Activated CD4-positive, alpha-beta T cell treated with anti-CD3 and anti-CD28 coated beads, Interleukin-10, Interleukin-2, amounts not matched to agents 100 ng/mL and 50 ng/mL, durations not matched to agents 16 hours and 8 hours (primary cell): ENCODE data around the gene LSM2.
"Not testable (repeated sequence)": the region's sequence is repeated elsewhere in the genome, so short reads cannot be mapped to it uniquely, and the experiment has no call there.

ENCODE experiments used
- DNase-seq: peaks from one replicate; pipeline ENCODE4 v3.0.0-alpha.2; 2020

LSM2 gene

DNA sequence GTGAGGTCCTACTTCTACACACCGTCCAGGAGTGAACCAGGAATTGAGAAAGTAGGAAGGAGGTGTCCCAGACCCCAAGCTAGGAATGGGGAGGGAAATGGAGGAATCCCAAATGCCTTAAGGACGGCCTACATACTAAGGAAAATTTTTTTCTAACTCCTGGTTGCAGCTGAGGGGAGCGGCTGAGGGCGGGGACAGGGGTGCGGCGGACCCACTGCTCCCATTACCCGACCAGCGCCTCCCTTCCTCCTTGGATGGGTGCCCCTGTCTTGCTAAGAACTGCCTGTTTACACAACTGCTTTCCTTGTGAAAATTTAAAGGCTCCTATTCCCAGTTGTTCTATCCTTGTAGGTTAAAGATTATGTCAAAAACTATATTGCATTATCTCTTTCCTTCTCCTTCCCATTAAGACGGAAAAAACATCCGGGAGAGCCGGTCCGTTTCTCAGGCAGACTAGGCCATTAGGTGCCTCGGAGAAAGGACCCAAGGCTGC, 20.1 kb upstream of the LSM2 start:
- no peak for DNase-seq

DNA sequence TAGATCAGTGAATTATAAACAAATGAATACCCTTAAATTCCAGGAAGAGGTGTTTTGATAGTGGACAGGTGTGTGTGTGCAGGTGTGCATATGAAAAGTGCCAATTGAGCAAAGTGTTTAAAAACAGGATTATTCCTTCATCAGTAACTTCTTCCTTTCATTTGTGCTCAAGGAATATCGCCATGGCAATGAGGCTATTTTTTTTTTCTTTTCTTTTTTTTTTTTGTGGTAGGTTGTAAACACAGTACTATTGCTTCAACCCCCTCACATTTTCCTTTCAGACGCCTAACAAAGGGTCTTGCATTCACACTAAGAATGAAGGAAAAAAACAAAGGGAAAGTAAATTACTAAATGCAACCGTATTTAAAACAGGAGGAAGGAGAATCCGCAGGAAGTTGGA, 18.8 kb upstream of the LSM2 start:
- DNase-seq, result no peak

- not testable (repeated sequence) for DNase-seq
Observed at GRCh38 chr6:31823592-31824196, 16.9 kb upstream of the LSM2 start.

- DNase-seq, result peak; percentile 82
Observed at GRCh38 chr6:31822036-31822821, 15.5 kb upstream of the LSM2 start.

GRCh38 chr6:31821301-31822035, 14.7 kb upstream of the LSM2 start:
- peak; percentile 79 for DNase-seq

DNA sequence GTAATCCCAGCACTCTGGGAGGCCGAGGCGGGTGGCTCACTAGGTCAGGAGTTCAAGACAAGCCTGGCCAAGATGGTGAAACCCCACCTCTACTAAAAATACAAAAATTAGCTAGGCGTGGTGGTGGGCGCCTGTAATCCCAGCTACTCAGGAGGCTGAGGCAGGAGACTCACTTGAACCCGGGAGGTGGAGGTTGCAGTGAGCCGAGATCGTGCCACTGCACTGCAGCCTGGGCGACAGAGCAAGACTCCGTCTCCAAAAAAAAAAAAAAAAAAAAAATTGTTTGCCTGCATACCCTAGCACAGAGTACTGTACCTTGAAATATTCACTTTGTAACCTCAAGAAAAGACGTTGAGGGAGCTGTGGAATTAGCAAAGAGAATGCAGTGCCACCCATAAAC, 13.6 kb upstream of the LSM2 start:
- not testable (repeated sequence) for DNase-seq

DNA sequence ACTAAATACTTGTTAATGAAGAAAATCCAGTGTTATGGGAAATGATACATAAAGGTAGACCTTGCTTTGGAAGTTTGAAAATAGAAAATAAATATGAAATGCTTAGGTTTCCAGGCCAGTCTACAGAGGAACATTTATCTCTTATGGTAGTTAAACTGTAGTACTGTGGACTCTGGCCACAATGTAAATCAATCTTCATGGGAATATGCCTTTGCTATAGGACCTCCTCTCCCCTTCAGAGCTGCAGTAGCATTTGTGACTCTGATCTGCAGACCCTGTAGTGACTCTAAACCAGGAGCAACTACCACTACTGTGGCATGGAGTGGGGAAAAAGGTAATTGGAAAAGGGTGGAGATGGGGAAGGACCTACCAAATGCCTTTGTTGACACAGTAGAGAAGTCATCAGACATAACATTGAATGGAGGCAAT, 13.1 kb upstream of the LSM2 start:
- DNase-seq, result no peak

GRCh38 chr6:31817929-31818511, 11.3 kb upstream of the LSM2 start:
- peak; percentile 45 for DNase-seq

DNA sequence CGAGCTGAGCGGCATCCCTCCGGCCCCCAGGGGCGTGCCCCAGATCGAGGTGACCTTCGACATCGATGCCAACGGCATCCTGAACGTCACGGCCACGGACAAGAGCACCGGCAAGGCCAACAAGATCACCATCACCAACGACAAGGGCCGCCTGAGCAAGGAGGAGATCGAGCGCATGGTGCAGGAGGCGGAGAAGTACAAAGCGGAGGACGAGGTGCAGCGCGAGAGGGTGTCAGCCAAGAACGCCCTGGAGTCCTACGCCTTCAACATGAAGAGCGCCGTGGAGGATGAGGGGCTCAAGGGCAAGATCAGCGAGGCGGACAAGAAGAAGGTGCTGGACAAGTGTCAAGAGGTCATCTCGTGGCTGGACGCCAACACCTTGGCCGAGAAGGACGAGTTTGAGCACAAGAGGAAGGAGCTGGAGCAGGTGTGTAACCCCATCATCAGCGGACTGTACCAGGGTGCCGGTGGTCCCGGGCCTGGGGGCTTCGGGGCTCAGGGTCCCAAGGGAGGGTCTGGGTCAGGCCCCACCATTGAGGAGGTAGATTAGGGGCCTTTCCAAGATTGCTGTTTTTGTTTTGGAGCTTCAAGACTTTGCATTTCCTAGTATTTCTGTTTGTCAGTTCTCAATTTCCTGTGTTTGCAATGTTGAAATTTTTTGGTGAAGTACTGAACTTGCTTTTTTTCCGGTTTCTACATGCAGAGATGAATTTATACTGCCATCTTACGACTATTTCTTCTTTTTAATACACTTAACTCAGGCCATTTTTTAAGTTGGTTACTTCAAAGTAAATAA, 10.6 kb upstream of the LSM2 start:
- peak; percentile 58 for DNase-seq

DNA sequence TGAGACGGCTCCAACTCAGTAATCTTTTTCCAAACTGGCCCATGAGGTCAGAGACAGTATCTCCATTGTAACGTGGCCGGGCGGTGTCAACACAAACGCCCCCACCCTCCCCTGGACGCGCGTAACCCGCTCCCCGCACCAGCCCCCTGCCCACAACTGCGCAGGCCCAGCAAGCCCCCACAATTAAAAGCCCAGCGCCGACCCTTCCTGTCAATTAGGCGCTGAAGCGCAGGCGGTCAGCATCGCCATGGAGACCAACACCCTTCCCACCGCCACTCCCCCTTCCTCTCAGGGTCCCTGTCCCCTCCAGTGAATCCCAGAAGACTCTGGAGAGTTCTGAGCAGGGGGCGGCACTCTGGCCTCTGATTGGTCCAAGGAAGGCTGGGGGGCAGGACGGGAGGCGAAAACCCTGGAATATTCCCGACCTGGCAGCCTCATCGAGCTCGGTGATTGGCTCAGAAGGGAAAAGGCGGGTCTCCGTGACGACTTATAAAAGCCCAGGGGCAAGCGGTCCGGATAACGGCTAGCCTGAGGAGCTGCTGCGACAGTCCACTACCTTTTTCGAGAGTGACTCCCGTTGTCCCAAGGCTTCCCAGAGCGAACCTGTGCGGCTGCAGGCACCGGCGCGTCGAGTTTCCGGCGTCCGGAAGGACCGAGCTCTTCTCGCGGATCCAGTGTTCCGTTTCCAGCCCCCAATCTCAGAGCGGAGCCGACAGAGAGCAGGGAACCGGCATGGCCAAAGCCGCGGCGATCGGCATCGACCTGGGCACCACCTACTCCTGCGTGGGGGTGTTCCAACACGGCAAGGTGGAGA, 8.5 kb upstream of the LSM2 start, which contains the start of the genes HSPA1A and HSPA1L:
TSS of gene HSPA1A (plus strand) at position 519 of the 814 bp plus-strand sequence. CDS start at position 733, 214 bp downstream.
TSS of gene HSPA1L (minus strand) at position 259 of the 814 bp plus-strand sequence. CDS start 3,311 bp downstream, outside the sequence.
- peak; percentile 94 for DNase-seq

DNA sequence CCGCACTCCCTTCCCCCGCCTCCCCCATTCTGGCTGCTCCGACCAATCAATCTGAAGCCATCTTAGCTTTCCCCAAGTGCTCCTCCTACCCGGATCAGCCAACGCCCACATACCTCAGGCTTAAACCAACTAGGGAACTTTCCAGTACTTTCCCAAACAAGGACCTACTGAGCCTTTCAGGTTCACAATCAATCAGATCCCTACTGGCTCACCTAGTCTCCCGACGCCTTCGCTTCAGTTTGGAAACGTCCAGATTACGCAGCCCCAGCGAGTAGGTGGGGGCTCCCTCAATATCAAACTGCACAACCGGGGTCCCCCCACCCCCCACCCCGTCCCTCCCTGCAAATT, 7.9 kb upstream of the LSM2 start:
- DNase-seq, result peak; percentile 90

DNA sequence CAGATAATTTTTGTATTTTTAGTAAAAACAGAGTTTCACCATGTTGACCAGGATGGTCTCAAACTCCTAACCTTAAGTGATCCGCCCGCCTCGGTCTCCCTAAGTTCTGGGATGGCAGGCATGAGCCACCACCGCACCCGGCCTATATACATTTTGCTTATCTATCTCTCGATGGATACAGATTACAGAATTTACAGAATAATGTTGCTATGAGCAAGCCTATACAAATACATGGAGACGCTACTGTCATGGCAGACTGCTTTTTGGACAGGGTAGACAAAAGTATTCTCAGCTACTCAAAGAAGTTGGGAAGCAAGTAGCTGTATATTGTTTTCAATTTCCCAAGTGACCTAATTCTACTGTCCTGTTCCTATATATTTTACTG, 6.7 kb upstream of the LSM2 start:
- DNase-seq, result no peak

- no peak for DNase-seq
Observed at GRCh38 chr6:31811645-31812044, 4.9 kb upstream of the LSM2 start.

GRCh38 chr6:31808599-31808998, 1.8 kb upstream of the LSM2 start:
- DNase-seq, result not testable (repeated sequence)

DNA sequence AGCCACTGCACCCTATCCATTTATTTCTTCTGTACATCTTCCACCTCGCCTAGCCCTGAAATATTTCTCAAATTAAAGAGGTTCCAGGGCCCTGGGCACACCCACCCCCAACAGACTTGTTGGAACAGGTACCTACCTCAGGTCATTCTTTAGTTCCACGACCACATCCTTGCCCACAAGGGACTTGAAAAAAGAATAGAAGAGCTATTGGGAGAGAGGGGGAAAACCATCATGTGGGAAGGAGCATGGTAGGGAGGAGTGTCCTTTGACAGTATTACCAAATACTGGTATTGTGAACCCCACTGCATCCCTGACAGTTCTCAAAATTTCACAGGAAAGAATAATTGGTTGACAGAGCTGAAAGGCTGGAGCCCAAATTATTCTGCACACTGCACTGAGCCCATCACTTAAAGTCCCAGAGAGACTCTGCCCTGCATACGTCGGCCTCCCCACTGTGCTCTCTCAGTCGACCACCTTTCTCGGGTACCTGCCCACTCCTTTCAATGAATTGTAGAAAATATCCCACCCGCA, 762 bp downstream of the LSM2 start:
- no peak for DNase-seq

DNA sequence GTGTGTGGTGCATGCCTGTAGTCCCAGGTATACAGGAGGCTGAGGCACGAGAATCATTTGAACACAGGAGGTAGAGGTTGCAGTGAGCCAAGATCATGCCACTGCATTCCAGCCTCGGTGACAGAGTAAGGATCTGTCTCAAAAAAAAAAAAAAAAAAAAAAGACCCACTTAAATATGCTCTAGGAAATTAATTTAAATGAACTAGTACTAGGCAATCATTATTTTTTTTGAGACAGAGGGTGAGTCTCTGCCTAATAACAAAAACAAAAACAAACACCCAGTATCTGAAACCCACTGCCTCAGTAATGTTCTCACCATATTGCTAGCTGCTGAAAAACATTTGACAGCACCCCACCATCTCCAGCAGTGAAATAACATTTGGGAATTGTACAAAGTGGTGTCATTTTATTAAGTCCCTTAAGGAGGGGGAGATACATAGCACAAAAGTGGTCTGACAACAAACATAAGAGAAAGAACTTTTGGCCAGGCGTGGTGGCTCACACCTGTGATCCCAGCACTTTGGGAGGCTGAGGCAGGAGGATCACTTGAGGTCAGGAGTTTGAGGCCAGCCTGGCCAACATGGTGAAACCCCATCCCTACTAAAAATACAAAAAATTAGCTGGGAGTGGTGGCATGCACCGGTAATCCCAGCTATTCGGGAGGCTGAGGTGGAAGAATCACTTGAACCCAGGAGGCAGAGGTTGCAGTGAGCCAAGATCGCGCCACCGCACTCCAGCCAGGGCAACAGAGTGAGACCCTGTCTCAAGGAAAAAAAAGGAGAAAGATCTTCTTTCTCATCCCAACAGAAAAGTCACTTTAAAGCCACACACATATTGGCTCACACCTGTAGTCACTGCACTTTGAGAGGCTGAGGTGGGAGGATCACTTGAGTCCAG, 5.5 kb downstream of the LSM2 start:
- DNase-seq, result not testable (repeated sequence)

DNA sequence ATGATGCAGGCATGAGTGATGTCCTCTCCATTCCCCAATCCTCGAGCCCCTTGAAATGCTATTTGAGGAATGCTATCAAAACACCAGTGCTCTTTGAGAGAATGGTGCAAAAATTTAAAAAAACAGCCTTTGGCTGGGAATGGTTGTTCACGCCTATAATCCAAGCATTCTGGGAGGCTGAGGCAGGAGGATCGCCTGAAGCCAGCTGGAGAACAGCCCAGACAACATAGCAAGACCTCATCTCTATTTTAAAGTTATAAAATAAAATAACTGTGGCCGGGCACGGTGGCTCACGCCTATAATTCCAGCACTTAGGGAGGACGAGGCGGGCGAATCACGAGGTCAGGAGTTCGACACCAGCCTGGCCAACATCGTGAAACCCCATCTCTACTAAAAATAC, 7.0 kb downstream of the LSM2 start:
- no peak for DNase-seq

DNA sequence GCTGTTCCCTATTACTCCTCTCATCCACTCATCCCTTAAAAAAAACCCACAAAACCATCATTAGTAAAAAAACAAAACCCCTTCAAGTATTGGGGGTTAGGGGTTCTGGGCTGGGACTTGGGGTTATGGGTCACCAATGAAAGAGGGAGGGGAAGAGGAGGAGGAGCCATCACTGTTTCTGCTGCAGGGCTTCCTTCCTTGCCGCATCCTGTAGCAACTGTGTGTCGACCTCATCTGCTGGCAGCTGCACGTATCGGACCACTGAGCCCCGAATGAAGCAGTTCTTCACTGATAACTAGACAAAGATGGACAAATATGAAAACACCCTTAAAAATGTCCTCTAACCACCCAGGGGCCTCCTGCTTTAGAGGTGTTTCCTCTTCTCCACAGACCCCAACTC, 9.2 kb downstream of the LSM2 start:
- DNase-seq, result peak; percentile 70

DNA sequence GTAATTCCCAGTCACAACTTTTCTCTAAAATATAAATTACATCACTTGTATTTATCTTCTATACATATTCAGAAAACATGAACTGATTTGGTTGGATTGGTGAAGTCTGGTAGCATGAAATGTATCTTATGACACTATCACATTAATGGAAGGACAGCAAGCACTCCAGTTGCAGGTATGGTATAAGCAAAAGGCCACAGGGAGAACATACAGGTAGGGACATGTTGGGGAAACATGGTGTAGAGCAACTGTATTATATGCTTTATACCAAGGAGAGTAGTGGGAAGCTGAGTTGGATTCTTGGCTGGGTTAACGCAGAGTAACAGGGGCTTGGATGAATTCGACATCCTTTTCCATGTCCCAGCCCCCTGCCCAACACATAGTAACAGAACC, 9.8 kb downstream of the LSM2 start:
- no peak for DNase-seq
